ENCODE measurements around the gene E2F8.
"Not testable (repeated sequence)": the region's sequence is repeated elsewhere in the genome, so short reads cannot be mapped to it uniquely, and the experiment has no call there.

Gene E2F8

GRCh38 chr11:19240420-19241259 lies at the start of gene E2F8:
Gene E2F8 (minus strand): TSS chr11:19240945. CDS start chr11:19240121, 824 bp downstream.
- DNase-seq = peak; percentile 96

GRCh38 chr11:19290356-19290755 lies 49.6 kb upstream of the E2F8 start:
- DNase-seq = no peak

GRCh38 chr11:19288256-19288655 lies 47.5 kb upstream of the E2F8 start:
- DNase-seq = no peak

- no peak for DNase-seq
These were observed 45.7 kb upstream of the E2F8 start for GRCh38 chr11:19286411-19286810.

- DNase-seq = no peak
These were observed 44.1 kb upstream of the E2F8 start for GRCh38 chr11:19284881-19285280.

GRCh38 chr11:19283991-19284390 lies 43.2 kb upstream of the E2F8 start:
- no peak for DNase-seq

- DNase-seq = no peak
These were observed 40.8 kb upstream of the E2F8 start for GRCh38 chr11:19281555-19281954.

- peak; percentile 74 for DNase-seq
These were observed 40.3 kb upstream of the E2F8 start for GRCh38 chr11:19281041-19281440.

GRCh38 chr11:19279451-19279850 lies 38.7 kb upstream of the E2F8 start:
- peak; percentile 28 for DNase-seq

- no peak for DNase-seq
These were observed 36.4 kb upstream of the E2F8 start for GRCh38 chr11:19276859-19277808.

GRCh38 chr11:19275496-19275895 lies 34.8 kb upstream of the E2F8 start:
- DNase-seq = no peak

- not testable (repeated sequence) for DNase-seq
These were observed 32.5 kb upstream of the E2F8 start for GRCh38 chr11:19273219-19273618.

- DNase-seq = no peak
These were observed 28.2 kb upstream of the E2F8 start for GRCh38 chr11:19268909-19269308.

GRCh38 chr11:19267567-19267966 lies 26.8 kb upstream of the E2F8 start:
- no peak for DNase-seq

GRCh38 chr11:19263333-19263732 lies 22.6 kb upstream of the E2F8 start:
- no peak for DNase-seq

GRCh38 chr11:19259487-19260345 lies 19.0 kb upstream of the E2F8 start:
- peak; percentile 54 for DNase-seq

- no peak for DNase-seq
These were observed 18.0 kb upstream of the E2F8 start for GRCh38 chr11:19258641-19259230.

- DNase-seq = not testable (repeated sequence)
These were observed 13.7 kb upstream of the E2F8 start for GRCh38 chr11:19254441-19254840.

GRCh38 chr11:19253817-19254216 lies 13.1 kb upstream of the E2F8 start:
- no peak for DNase-seq

- DNase-seq = peak; percentile 64
These were observed 12.5 kb upstream of the E2F8 start for GRCh38 chr11:19253153-19253745.

- no peak for DNase-seq
These were observed 11.8 kb upstream of the E2F8 start for GRCh38 chr11:19252394-19253152.
